Kasumi-1 (cell line): Measurements from ENCODE around the gene TMEM59.
"Not testable (repeated sequence)": the region's sequence is repeated elsewhere in the genome, so short reads cannot be mapped to it uniquely, and the experiment has no call there.

Experiments
- DNase-seq, 2 experiments: peaks; one replicate each; lab custom pipeline; 2025; lab: John Stamatoyannopoulos, UW

Gene TMEM59

GRCh38 chr1:54053745-54054437 lies 887 bp upstream of the TMEM59 start:
- peak; percentile 35 to 38 for DNase-seq

- DNase-seq, result peak; percentile 21 to 43
Measured at GRCh38 chr1:54052431-54052933, 522 bp downstream of the TMEM59 start.

- peak in 1 of 2 experiments; percentile 5 for DNase-seq
Measured at GRCh38 chr1:54051933-54052430, 1.0 kb downstream of the TMEM59 start.

- not testable (repeated sequence) for DNase-seq
Measured at GRCh38 chr1:54050435-54050834, 2.6 kb downstream of the TMEM59 start.

- peak; percentile 6 to 14 for DNase-seq
Measured at GRCh38 chr1:54047384-54048305, 5.4 kb downstream of the TMEM59 start.

- no peak for DNase-seq
Measured at GRCh38 chr1:54046671-54047383, 6.2 kb downstream of the TMEM59 start.

- no peak for DNase-seq
Measured at GRCh38 chr1:54045496-54045895, 7.5 kb downstream of the TMEM59 start.

GRCh38 chr1:54041806-54042205 lies 11.2 kb downstream of the TMEM59 start:
- no peak for DNase-seq

- DNase-seq, result no peak
Measured at GRCh38 chr1:54037476-54037875, 15.5 kb downstream of the TMEM59 start.

- no peak for DNase-seq
Measured at GRCh38 chr1:54028306-54029251, 24.4 kb downstream of the TMEM59 start.

GRCh38 chr1:54027848-54028247 lies 25.2 kb downstream of the TMEM59 start:
- DNase-seq, result no peak

- DNase-seq, result not testable (repeated sequence)
Measured at GRCh38 chr1:54024811-54025210, 28.2 kb downstream of the TMEM59 start.

- no peak for DNase-seq
Measured at GRCh38 chr1:54024358-54024757, 28.6 kb downstream of the TMEM59 start.

- DNase-seq, result not testable (repeated sequence)
Measured at GRCh38 chr1:54019562-54020176, 33.3 kb downstream of the TMEM59 start.

GRCh38 chr1:54018635-54019034 lies 34.4 kb downstream of the TMEM59 start:
- no peak for DNase-seq

- DNase-seq, result no peak
Measured at GRCh38 chr1:54017979-54018378, 35.0 kb downstream of the TMEM59 start, which contains the start of gene LDLRAD1. Gene LDLRAD1 (minus strand): TSS chr1:54018186. CDS start chr1:54018112, 74 bp downstream.

GRCh38 chr1:54016343-54017282 lies 36.4 kb downstream of the TMEM59 start:
- DNase-seq, result no peak

- no peak for DNase-seq
Measured at GRCh38 chr1:54014009-54014629, 38.9 kb downstream of the TMEM59 start.
